HG03103 (cell line): ENCODE measurements around the gene OXER1.

Experiments used
- ATAC-seq: cut with Tn5 transposase; IDR thresholded peaks from one replicate; pipeline ENCODE4 v1.9.1; 2021; ENCODE audit warnings: low read depth; ENCODE audit not compliant: unreplicated experiment

Gene OXER1

GRCh38 chr2:42771546-42772153 is 7.7 kb upstream of the OXER1 start:
- ATAC-seq = no peak

GRCh38 chr2:42770288-42771131 is 6.6 kb upstream of the OXER1 start:
- ATAC-seq = peak; percentile 59

DNA sequence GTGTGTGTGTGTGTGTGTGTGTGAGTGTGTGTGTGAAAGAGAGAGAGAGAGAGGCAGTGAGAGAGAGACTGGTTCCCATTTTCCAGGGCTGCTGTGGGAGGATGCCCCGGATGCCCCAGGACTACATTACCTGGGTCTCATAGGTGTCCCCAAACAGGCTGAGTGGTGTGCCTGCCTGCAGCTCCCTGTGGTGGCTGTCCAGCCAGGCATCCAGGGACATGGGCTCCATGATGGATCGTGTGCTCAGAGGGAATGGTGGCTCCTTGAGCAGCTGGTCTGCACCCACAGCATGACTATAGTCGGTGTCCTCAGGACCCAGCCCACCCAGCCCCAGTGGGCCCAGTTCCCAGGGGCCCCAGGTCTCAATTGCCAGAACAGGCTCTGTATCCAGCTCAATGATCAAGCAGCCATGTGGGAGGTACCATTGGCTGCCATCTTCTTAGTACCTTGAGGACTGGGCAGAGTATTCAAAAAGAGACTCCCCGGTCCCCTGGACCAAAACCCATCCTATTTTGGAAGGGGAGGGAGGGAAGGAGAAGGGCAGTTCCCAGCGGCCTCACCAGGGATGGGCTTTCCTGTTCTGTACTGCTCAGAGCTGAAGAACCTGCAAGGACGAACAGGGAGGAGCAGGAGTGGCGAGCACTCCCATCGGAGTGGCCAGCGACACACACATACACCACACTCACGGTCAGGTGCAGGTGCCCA is 5.8 kb upstream of the OXER1 start:
- ATAC-seq = no peak

GRCh38 chr2:42768706-42769256 is 4.8 kb upstream of the OXER1 start:
- ATAC-seq = no peak

DNA sequence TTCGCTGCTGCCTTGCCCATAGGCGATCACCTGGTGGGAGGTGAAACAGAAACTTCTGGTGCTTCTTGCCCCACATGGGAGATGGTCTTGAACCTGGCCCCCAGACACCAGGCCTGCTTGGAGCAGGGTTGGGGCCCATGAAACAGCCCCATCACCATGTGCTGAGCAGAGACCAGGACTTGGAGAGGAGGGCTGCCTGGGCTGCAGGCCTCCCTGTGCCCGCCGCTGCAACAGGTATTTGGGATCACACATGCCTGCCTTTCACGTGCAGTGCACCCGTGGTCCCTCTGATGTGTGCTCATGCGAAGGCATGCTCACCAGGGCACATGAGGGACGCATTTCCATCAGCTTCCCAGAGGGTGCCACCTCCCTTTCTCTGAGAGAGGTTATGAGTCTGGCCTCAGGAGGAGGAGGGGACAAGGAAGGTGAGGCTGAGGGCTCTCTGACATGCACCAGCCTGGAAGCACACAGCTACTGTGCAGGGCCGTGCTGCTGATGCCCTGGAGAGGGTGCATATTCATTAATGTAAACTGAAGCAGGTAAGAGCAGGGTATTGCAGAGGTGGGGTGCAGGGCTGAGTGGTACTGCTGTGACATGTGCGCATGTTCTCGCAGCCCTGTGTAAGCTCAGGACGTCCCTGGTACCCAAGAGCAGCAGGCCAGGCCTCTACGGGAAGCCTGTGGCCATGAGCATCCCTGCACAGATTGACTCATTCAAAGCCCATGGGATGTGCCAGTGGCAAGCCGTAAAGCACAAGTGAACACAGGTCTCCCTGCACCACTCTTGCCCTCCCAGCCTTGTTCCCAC is 4.2 kb upstream of the OXER1 start:
- ATAC-seq = no peak

DNA sequence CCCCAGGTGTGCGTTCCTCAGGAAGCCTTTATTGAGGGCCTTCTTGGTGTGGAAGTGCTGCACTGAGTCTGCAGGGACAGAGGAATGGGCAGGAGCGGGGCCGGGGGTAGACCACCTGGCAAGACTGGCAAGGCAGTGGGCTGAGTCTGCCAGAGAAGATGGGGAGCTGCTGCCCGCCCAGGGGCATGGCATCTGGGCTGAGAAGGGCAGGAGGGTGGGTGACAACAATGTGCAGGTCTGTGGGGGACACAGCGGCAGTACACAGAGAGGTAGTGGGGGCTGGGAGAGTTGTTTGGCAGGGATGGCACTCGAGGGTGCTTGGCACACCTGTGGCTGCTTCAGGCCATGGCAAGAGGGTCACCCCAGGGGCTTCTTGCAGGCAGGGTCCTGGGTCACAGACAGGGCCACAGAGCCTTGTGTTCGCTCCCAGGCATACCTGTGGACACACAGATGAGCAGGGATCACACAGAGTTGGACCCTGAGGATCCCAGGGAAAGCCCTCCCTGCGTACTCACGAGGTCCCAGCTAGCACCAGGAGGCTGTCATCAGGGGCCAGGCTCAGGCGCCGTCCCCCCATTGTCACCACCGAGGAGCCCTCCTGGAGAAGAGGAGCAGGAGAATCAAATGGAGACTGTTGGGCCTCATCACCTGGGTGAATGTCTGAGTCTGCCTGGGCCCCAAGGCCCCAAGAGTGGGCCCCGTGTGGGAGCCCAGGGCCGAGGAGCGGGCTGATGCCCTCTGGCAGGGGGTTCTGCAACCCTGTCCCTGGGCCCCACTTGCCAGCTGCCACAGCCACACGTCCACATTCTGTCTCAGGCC is 3.4 kb upstream of the OXER1 start:
- ATAC-seq = no peak

DNA sequence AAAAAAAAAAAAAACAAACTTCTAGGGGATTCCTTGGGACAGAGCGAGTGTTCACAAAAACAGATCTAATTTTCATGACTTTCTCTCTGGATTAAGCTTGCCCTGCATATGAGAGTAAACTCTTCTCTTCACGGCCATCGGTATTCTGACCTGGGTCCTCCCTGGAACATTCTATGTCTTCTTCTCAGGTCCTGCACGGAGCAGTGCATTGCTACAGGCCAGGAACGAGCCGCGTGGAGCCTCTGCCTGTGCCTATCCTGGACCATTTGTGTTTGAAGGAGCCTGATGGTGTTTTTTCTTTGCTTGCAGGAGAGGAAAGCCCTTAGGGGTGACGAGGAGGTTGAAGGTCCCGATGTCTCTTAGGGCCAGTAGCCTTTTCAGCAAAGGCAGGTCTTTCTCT is 1.8 kb upstream of the OXER1 start:
- ATAC-seq = no peak

DNA sequence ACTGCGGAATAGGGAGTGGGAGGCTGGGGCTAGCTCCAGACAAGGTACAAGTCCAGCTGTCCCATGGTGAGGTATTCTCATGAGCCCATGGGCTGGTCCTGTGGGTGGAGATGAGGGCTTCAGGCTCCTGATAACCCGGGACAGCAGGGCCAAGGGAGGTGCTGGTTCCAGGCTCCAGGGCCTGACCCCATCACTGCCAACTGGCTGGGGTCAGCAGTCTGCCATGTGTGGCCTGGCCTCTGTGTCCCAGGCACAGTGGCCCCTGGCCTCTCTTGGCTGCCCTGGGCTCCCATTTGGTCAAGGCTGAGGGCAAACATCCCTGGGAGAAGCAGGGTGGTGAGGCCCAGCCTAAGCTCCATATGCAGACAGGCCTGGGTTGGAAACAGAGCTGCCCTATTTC is 966 bp upstream of the OXER1 start:
- no peak for ATAC-seq

DNA sequence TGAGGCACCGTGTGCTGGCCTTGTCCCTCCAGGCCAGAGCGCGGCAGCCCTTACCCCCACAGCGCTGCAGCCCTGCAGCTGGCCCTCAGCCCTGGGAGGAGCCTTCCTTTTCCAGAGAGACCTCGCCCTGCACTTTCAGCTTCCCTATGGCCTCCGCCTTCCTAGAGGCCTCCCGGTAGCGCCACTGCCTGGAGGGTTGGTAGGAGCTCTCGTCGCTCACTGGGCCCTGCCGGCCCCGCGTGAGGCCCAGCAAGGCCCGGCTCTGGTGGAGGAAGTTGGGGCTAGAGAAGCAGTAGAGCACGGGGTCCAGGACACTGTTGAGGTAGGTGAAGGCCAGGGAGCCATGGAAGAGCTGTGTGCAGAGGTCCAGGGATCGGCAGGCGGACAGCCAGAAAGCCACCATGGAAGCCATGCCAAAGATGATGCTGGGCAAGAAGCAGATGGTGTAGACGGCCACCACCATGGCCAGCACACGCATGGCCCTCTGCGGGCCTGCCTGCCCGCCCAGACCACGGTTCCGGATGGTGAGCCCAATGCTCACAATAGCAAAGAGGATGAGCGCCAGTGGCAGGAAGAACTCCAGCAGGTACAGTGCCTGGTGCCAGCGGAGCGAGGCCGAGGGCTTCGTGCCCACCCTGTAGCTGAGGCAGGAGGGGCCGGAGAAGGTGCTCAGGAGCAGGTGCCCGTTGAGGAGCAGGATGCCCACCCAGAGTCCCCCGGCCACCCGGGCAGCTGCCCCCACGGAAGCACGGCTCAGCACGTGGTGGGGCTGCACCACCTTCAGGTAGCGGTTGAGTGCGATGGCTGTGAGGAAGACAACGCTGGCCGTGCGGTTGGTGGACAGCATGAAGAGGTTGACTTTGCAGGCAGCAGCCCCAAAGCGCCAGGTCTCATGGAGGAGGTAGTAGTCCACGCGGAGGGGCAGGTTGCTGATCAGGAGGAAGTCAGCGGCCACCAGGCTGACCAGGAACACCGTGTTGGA is 821 bp downstream of the OXER1 start:
- ATAC-seq = no peak

- ATAC-seq = no peak
Measured at GRCh38 chr2:42762155-42762554, 1.8 kb downstream of the OXER1 start.

DNA sequence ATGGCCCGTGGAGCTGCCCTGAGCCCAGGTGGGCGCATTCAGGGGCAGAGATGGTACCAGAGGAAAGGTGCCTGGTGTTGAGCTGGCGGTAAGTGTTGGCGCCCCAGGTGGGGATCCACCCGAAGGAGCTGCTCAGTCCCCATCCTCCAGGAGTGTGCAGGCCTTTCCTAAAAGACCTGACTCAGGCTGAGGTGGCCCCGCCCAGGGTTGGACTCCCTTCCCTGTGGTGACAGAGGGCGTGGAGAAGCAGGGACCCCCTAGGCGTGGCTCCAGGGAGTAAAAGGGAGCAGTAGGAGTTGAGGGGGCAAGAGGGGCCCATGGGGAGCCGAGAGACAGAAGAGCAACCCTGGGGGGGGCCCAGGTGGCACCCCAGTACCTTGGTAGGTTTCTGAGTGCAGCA is 2.4 kb downstream of the OXER1 start:
- no peak for ATAC-seq

DNA sequence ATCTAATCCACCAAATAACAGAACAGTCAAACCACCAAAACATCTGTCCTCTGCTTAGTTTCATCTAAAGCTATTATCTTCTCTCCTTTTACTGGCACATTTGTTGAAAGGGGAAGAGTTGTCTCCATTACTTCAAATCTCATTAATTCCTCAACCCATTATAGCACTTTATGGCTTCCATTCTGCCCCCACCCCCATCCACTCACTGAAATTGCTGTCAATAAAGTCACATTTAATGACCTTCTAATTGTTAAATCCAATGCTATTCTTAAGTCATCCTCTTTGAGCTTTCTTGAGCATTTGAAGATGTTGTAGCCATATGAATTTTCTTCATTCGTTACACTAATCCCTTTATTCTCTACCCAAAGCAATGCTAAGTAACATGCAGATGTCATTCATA is 5.2 kb downstream of the OXER1 start:
- no peak for ATAC-seq

- no peak for ATAC-seq
Measured at GRCh38 chr2:42757981-42758740, 5.8 kb downstream of the OXER1 start.

- ATAC-seq = no peak
Measured at GRCh38 chr2:42756966-42757513, 6.9 kb downstream of the OXER1 start.

GRCh38 chr2:42756150-42756775 is 7.7 kb downstream of the OXER1 start:
- ATAC-seq = no peak

- ATAC-seq = no peak
Measured at GRCh38 chr2:42755191-42755880, 8.6 kb downstream of the OXER1 start.

DNA sequence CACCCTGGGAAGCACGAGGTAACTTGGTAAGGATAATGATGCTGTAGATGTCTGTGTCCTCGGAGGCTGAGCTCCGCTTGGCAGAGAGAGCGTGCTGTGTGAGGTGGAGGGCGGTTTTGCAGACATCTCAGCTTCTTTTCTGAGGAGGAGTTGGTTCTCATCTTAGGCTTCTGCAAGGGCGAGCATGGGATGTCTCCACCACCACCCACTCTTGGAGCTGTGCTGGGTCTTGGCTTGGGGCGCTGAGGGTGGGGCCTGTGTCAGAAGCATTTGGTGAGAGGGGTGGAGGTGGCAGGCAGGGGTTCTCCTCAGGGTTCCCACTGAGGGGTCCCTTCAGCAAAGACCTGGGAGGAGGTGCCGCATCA is 9.2 kb downstream of the OXER1 start:
- no peak for ATAC-seq
